H9 (cell line): ENCODE data around the gene RALGAPA1. TPM values are rescaled to one million over a fixed set of nuclear protein-coding genes. Genes with fewer than 3 reads are reported as not detected.

Source experiments
- DNase-seq: peaks from one replicate; pipeline ENCODE4 v3.0.0-alpha.2; 2017
- H2AFZ ChIP-seq: one replicate; pipeline ENCODE4 v1.6.1; 2013; ENCODE audit warnings: mild to moderate bottlenecking, low read length, control low read depth, moderate library complexity
- H2AK5ac ChIP-seq: 2 replicates; pipeline ENCODE4 v1.6.1; 2013; ENCODE audit warnings: low read length, control low read depth, mixed read lengths; ENCODE audit not compliant: insufficient read length
- H2BK120ac ChIP-seq: one replicate; pipeline ENCODE4 v1.6.1; 2013; ENCODE audit warnings: low read depth, mild to moderate bottlenecking, low read length, control low read depth, inconsistent platforms; ENCODE audit not compliant: poor library complexity, severe bottlenecking
- H2BK12ac ChIP-seq: 2 replicates; pipeline ENCODE4 v1.6.1; 2013; ENCODE audit warnings: low read length, control low read depth, mixed read lengths, low read depth; ENCODE audit not compliant: insufficient read length
- H2BK15ac ChIP-seq: 2 replicates; pipeline ENCODE4 v1.6.1; 2013; ENCODE audit warnings: low read depth, low read length, control low read depth
- H2BK20ac ChIP-seq: one replicate; pipeline ENCODE4 v1.6.1; 2013; ENCODE audit warnings: low read depth, mild to moderate bottlenecking, low read length, control low read depth, inconsistent platforms; ENCODE audit not compliant: poor library complexity, severe bottlenecking
- H2BK5ac ChIP-seq: 2 replicates; pipeline ENCODE4 v1.6.1; 2013; ENCODE audit warnings: low read length, control low read depth, mixed read lengths; ENCODE audit not compliant: insufficient read length
- H3K14ac ChIP-seq: 2 replicates; pipeline ENCODE4 v1.6.1; 2013; ENCODE audit warnings: low read length, control low read depth; ENCODE audit not compliant: insufficient read depth
- H3K18ac ChIP-seq: 2 replicates; pipeline ENCODE4 v1.6.1; 2013; ENCODE audit warnings: low read depth, mild to moderate bottlenecking, mixed read lengths, low read length, control low read depth; ENCODE audit not compliant: insufficient read length
- H3K23ac ChIP-seq: 2 replicates; pipeline ENCODE4 v1.6.1; 2013; ENCODE audit warnings: low read length, control low read depth, mixed read lengths, low read depth; ENCODE audit not compliant: insufficient read length
- H3K23me2 ChIP-seq: 2 replicates; pipeline ENCODE4 v1.6.1; 2013; ENCODE audit warnings: low read depth, mild to moderate bottlenecking, mixed read lengths, low read length, control low read depth; ENCODE audit not compliant: insufficient read length, poor library complexity, severe bottlenecking
- H3K27ac ChIP-seq: 2 replicates; pipeline ENCODE4 v1.5.1; 2013; ENCODE audit warnings: low read length, control low read depth, mixed read lengths, low read depth; ENCODE audit not compliant: insufficient read length
- H3K27me3 ChIP-seq: 2 replicates; pipeline ENCODE4 v1.6.1; 2013; ENCODE audit warnings: low read length, control low read depth, inconsistent platforms; ENCODE audit not compliant: insufficient read depth
- H3K4ac ChIP-seq: 2 replicates; pipeline ENCODE4 v1.6.1; 2013; ENCODE audit warnings: low read depth, mild to moderate bottlenecking, control low read depth, inconsistent platforms, low read length, moderate library complexity
- H3K4me1 ChIP-seq: 2 replicates; pipeline ENCODE4 v1.6.1; 2013; ENCODE audit warnings: low read length, control low read depth, inconsistent platforms; ENCODE audit not compliant: insufficient read depth
- H3K4me2 ChIP-seq: 2 replicates; pipeline ENCODE4 v1.6.1; 2013; ENCODE audit warnings: low read length, control low read depth, mixed read lengths; ENCODE audit not compliant: insufficient read length, insufficient read depth
- H3K56ac ChIP-seq: 2 replicates; pipeline ENCODE4 v1.6.1; 2013; ENCODE audit warnings: low read depth, mild to moderate bottlenecking, mixed read lengths, low read length, control low read depth; ENCODE audit not compliant: insufficient read length
- H3K79me1 ChIP-seq: 2 replicates; pipeline ENCODE4 v1.6.1; 2013; ENCODE audit warnings: low read depth, mild to moderate bottlenecking, moderate library complexity, low read length, control low read depth, inconsistent platforms; ENCODE audit not compliant: insufficient read depth, poor library complexity, severe bottlenecking
- H3K79me2 ChIP-seq: 2 replicates; pipeline ENCODE4 v1.6.1; 2013; ENCODE audit warnings: low read length, control low read depth, inconsistent platforms; ENCODE audit not compliant: insufficient read depth
- H3K9ac ChIP-seq: 2 replicates; pipeline ENCODE4 v1.6.1; 2013; ENCODE audit warnings: low read length, control low read depth, mixed read lengths; ENCODE audit not compliant: insufficient read length; ENCODE audit errors: extremely low read depth
- H3K9me3 ChIP-seq: one replicate; pipeline ENCODE4 v1.6.1; 2013; ENCODE audit warnings: low read depth, low read length, inconsistent platforms; ENCODE audit not compliant: control insufficient read depth
- H3T11ph ChIP-seq: one replicate; pipeline ENCODE4 v1.6.1; 2013; ENCODE audit warnings: mild to moderate bottlenecking, low read length, control low read depth, inconsistent platforms
- H4K20me1 ChIP-seq: one replicate; pipeline ENCODE4 v1.6.1; 2013; ENCODE audit not compliant: control insufficient read depth, insufficient read length, insufficient read depth
- H4K5ac ChIP-seq: 2 replicates; pipeline ENCODE4 v1.6.1; 2013; ENCODE audit warnings: low read depth, mild to moderate bottlenecking, mixed read lengths, low read length, control low read depth; ENCODE audit not compliant: insufficient read length
- H4K8ac ChIP-seq: replicated peaks from 2 replicates; pipeline ENCODE4 v1.6.1; 2013; ENCODE audit warnings: low read length, control low read depth, mixed read lengths, low read depth; ENCODE audit not compliant: insufficient read length
- H4K91ac ChIP-seq: 2 replicates; pipeline ENCODE4 v1.6.1; 2013; ENCODE audit warnings: low read depth, mild to moderate bottlenecking, moderate library complexity, mixed read lengths, low read length, control low read depth; ENCODE audit not compliant: insufficient read length
- H3K27ac Mint-ChIP-seq, 3 experiments: 2 replicates in 2 of 3; 3 replicates in 1 of 3; pipeline ENCODE4 v1.8.0; 2020 to 2021; ENCODE audit warnings: mixed read lengths in 3 of 3, mild to moderate bottlenecking in 1 of 3, moderate library complexity in 1 of 3
- H3K27me3 Mint-ChIP-seq: 2 replicates; pipeline ENCODE4 v1.8.0; 2021; ENCODE audit warnings: low read depth, mild to moderate bottlenecking, moderate library complexity, mixed read lengths
- H3K36me3 Mint-ChIP-seq, 3 experiments: 2 replicates in 2 of 3; 3 replicates in 1 of 3; pipeline ENCODE4 v1.8.0; 2020 to 2021; ENCODE audit warnings: low read depth in 3 of 3, mixed read lengths in 3 of 3; ENCODE audit not compliant: insufficient read depth in 1 of 3
- H3K4me1 Mint-ChIP-seq, 2 experiments: 2 replicates each; pipeline ENCODE4 v1.8.0; 2020; ENCODE audit warnings: mixed read lengths in 2 of 2
- H3K4me3 Mint-ChIP-seq, 2 experiments: 2 replicates in 1 of 2; 3 replicates in 1 of 2; pipeline ENCODE4 v1.8.0; 2020 to 2021; ENCODE audit warnings: mild to moderate bottlenecking in 2 of 2, mixed read lengths in 2 of 2, moderate library complexity in 1 of 2
- H3K9me3 Mint-ChIP-seq, 2 experiments: 2 replicates in 1 of 2; 3 replicates in 1 of 2; pipeline ENCODE4 v1.8.0; 2020; ENCODE audit warnings: mild to moderate bottlenecking in 2 of 2, mixed read lengths in 2 of 2, moderate library complexity in 1 of 2
- WGBS: extraction: QIAGEN DNeasy Blood & Tissue Kit; methylation state at CpG from one replicate; pipeline ENCODE4 v1.1.7; 2013; ENCODE audit warnings: missing lambda C conversion rate, low lambda C conversion rate, mixed read lengths; ENCODE audit not compliant: insufficient read length; ENCODE audit errors: extremely low coverage; 5-methylcytosine and 5-hydroxymethylcytosine counted together
- total RNA-seq: library from RNA; stranded (reverse); gene quantifications from 2 replicates; pipeline ENCODE4 v1.2.1, GENCODE V29; 2021
- TF ChIP-seq, protein P1 (sequence below): fragments of 200-600 bp; sonication (generic); conservative IDR thresholded peaks from 3 replicates; pipeline ENCODE4 v1.8.0; 2021; ENCODE audit warnings: antibody characterized with exemption, mild to moderate bottlenecking

Gene RALGAPA1
- total RNA-seq, 1 experiment from 2014 or later, result 29.8 TPM

DNA sequence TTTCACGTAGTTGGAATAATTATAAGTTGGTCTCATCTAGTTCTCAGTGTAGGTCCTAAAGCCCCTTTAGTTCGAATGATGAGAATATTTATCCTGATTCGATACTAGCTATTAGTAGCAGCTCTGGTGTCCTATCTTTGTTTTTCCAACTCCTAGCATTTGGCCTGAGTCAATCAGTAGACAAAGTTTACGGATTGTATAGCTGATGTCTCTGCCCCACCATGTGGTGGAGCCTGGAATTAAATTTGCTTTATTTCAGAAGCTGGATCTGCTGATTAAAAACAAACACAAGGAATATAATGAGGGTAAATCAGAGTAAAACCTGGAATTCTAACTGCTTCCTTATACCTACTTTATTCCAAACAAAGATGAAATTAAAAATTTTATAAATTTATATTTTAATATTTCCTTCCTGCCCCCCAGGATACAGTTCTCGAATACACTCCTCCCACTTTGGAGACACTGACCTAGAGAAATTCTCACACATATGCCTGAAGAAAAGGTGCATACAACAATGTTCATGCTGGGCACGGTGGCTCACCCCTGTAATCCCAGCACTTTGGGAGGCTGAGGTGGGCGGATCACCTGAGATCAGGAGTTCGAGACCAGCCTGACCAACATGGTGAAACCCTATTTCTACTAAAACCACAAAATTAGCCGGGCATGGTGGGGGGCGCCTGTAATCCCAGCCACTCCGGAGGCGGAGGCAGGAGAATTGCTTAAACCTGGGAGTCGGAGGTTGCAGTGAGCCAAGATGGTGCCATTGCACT, 9.4 kb upstream of the RALGAPA1 start:
- H3K4me3 Mint-ChIP-seq, result no peak overlapping the region
- Histone ChIP-seq H3K18ac (no peak overlapping the region), H2BK12ac (no peak overlapping the region), H3K4me2 (no peak overlapping the region), H2BK120ac (no peak overlapping the region), H4K20me1 (no peaks in the 10 kb centered on the region), H3K9me3 (no peaks in the 10 kb centered on the region), H3T11ph (no peak overlapping the region), H3K9ac (no peak overlapping the region), H3K14ac (no peak overlapping the region), H3K79me1 (no peaks in the 10 kb centered on the region), H3K27ac (no peak overlapping the region), H2BK15ac (no peak overlapping the region), H3K23me2 (no peaks in the 10 kb centered on the region), H4K8ac (no peak overlapping the region), H3K23ac (no peak overlapping the region), H2BK20ac (no peak overlapping the region), H2AFZ (no peak overlapping the region), H3K27me3 (no peaks in the 10 kb centered on the region), H2BK5ac (no peak overlapping the region), H3K4ac (no peak overlapping the region), H3K79me2 (no peaks in the 10 kb centered on the region), H3K56ac (no peak overlapping the region), H4K5ac (no peak overlapping the region), H3K4me1 (no peaks in the 10 kb centered on the region), H4K91ac (no peak overlapping the region), H2AK5ac (no peak overlapping the region)
- H3K27ac Mint-ChIP-seq, result no peak overlapping the region
- TF ChIP-seq, protein P1, sequence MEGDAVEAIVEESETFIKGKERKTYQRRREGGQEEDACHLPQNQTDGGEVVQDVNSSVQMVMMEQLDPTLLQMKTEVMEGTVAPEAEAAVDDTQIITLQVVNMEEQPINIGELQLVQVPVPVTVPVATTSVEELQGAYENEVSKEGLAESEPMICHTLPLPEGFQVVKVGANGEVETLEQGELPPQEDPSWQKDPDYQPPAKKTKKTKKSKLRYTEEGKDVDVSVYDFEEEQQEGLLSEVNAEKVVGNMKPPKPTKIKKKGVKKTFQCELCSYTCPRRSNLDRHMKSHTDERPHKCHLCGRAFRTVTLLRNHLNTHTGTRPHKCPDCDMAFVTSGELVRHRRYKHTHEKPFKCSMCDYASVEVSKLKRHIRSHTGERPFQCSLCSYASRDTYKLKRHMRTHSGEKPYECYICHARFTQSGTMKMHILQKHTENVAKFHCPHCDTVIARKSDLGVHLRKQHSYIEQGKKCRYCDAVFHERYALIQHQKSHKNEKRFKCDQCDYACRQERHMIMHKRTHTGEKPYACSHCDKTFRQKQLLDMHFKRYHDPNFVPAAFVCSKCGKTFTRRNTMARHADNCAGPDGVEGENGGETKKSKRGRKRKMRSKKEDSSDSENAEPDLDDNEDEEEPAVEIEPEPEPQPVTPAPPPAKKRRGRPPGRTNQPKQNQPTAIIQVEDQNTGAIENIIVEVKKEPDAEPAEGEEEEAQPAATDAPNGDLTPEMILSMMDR, result peak; percentile 68
- H3K9me3 Mint-ChIP-seq, result no peaks in the 10 kb centered on the region; a peak in 1 of 5 replicates
- H3K36me3 Mint-ChIP-seq, result no peaks in the 10 kb centered on the region
- no peak for DNase-seq
- H3K27me3 Mint-ChIP-seq, result no peaks in the 10 kb centered on the region
- no CpG with 5 or more reads among the region's 13 CpGs for WGBS
- peaks cover 0 to 2% of the 10 kb centered on the region in 2 experiments; a peak in 1 of 4 replicates for H3K4me1 Mint-ChIP-seq
